LNCAP (cell line): ENCODE data around the gene MET.

Experiments used
- CTCF ChIP-seq: fragments of 450-650 bp; IDR thresholded peaks from 2 replicates; pipeline ENCODE4 v1.5.1; 2017; ENCODE audit warnings: mild to moderate bottlenecking

Gene MET

GRCh38 chr7:116671681-116672595 lies at the start of gene MET:
Gene MET (plus strand): TSS chr7:116672196. CDS start chr7:116699085, 26,889 bp downstream.
- TF ChIP-seq CTCF = peak; percentile 47

GRCh38 chr7:116626886-116627285 lies 45.1 kb upstream of the MET start:
- no peak for TF ChIP-seq CTCF

GRCh38 chr7:116629051-116629463 lies 42.9 kb upstream of the MET start:
- no peak for TF ChIP-seq CTCF

GRCh38 chr7:116630357-116630756 lies 41.6 kb upstream of the MET start:
- TF ChIP-seq CTCF = no peak

GRCh38 chr7:116630932-116631671 lies 40.9 kb upstream of the MET start:
- TF ChIP-seq CTCF = no peak

GRCh38 chr7:116631676-116632075 lies 40.3 kb upstream of the MET start:
- TF ChIP-seq CTCF = no peak

GRCh38 chr7:116632384-116632783 lies 39.6 kb upstream of the MET start:
- TF ChIP-seq CTCF = no peak
